Kidney (tissue), 22 donors: ENCODE measurements around the gene RDH12. TPM values are rescaled to one million over a fixed set of nuclear protein-coding genes. Genes with fewer than 3 reads are reported as not detected.
"Not testable (repeated sequence)": the region's sequence is repeated elsewhere in the genome, so short reads cannot be mapped to it uniquely, and the experiment has no call there.

Experiments used
- DNase-seq, 5 donors: peaks; one replicate each; pipeline ENCODE4 v3.0.0-alpha.2; 2013 to 2020
- FAIRE-seq: peaks from 2 replicates; lab custom pipeline; 2012; peaks lifted over from hg19 to GRCh38; lab: Jason Lieb, UNC
- H3K27ac ChIP-seq, 2 donors: one replicate each; pipeline ENCODE4 v1.7.0; 2013; ENCODE audit warnings: low read depth in 2 of 2, low read length in 2 of 2, inconsistent platforms in 1 of 2
- H3K27me3 ChIP-seq: one replicate; pipeline ENCODE4 v1.7.1; 2013; ENCODE audit warnings: low read length, inconsistent platforms; ENCODE audit not compliant: control insufficient read depth, insufficient read depth
- H3K36me3 ChIP-seq, 3 donors: one replicate each; pipeline versions ENCODE4 v1.7.0 to v1.7.1; 2013; ENCODE audit warnings: low read length in 3 of 3, control low read depth in 1 of 3, inconsistent platforms in 1 of 3; ENCODE audit not compliant: insufficient read depth in 3 of 3, control insufficient read depth in 2 of 3
- H3K4me1 ChIP-seq, 3 donors: one replicate each; pipeline versions ENCODE4 v1.7.0 to v1.7.1; 2013; ENCODE audit warnings: low read length in 3 of 3, inconsistent platforms in 1 of 3, low read depth in 1 of 3; ENCODE audit not compliant: control insufficient read depth in 2 of 3, insufficient read depth in 2 of 3
- H3K4me3 ChIP-seq, 3 donors: one replicate each; pipeline versions ENCODE4 v1.7.0 to v1.8.1; 2013; ENCODE audit warnings: low read length in 3 of 3, control low read depth in 1 of 3, inconsistent platforms in 1 of 3
- H3K9ac ChIP-seq, 3 donors: one replicate each; pipeline versions ENCODE4 v1.7.0 to v1.7.1; 2013; ENCODE audit warnings: low read length in 3 of 3, control low read depth in 1 of 3, inconsistent platforms in 1 of 3
- H3K9me3 ChIP-seq, 3 donors: one replicate each; pipeline versions ENCODE4 v1.7.0 to v1.7.1; 2013; ENCODE audit warnings: low read length in 3 of 3, control low read depth in 1 of 3, inconsistent platforms in 1 of 3; ENCODE audit not compliant: control insufficient read depth in 2 of 3, insufficient read depth in 1 of 3
- intact Hi-C: fragments of 100-400 bp; cut with DNase I; formaldehyde crosslinking; loops from one replicate; pipeline ENCODE4 v1.11.1; 2022
- long read RNA-seq, 10 donors: library from polyadenylated mRNA in 1 of 10; unstranded in 1 of 10; transcript quantifications; one replicate each; pipeline ENCODE4 v2.0.0 and lab custom pipeline, GENCODE V29; 2021 to 2026
- polyA plus RNA-seq: library from polyadenylated mRNA; stranded (reverse); fragments of 350-450 nt; fragmentation: Illumina TruSeq; extraction: RNeasy Lipid Tissue Mini Kit (QIAGEN cat#74804); gene quantifications from one replicate; pipeline ENCODE4 v1.2.3, GENCODE V29; 2014; ENCODE audit warnings: low read depth, low replicate concordance; ENCODE audit not compliant: insufficient read depth
- total RNA-seq: library from RNA; stranded (reverse); fragmentation: NEBNext Ultra II Directional; extraction: Animal tissue kit (Norgen Biotek cat#: 25700); gene quantifications from one replicate; pipeline ENCODE4 v1.2.1, GENCODE V29; 2021
- TF ChIP-seq, protein P1 (sequence below): IDR thresholded peaks from 3 replicates; pipeline ENCODE4 v1.5.1; 2012; ENCODE audit warnings: mild to moderate bottlenecking, moderate library complexity, borderline replicate concordance; ENCODE audit not compliant: insufficient read depth; ENCODE audit errors: extremely low read depth
- donor health status: control.
- donor health status: control.
- donor health status: control.
- donor health status: control.
- donor health status: control.
- donor health status: DM: yes; HTN: yes; CAD: no.
- donor health status: Normal renal cell carcinoma (clear cell type).

RDH12 gene
- 0.22 TPM for total RNA-seq
- 10.0 TPM for polyA plus RNA-seq
- long read RNA-seq, donor 1: 0 reads
- long read RNA-seq, donor 2: 0 reads
- long read RNA-seq, donor 3: 0 reads
- long read RNA-seq, donor 4: 0 reads
- long read RNA-seq, donor 5: 0 reads
- long read RNA-seq, donor 6: 0 reads
- long read RNA-seq, donor 7: 0 reads
- long read RNA-seq, donor 8: 0 reads
- long read RNA-seq, donor 9: 0 reads
- long read RNA-seq, donor 10: 0 reads

DNA sequence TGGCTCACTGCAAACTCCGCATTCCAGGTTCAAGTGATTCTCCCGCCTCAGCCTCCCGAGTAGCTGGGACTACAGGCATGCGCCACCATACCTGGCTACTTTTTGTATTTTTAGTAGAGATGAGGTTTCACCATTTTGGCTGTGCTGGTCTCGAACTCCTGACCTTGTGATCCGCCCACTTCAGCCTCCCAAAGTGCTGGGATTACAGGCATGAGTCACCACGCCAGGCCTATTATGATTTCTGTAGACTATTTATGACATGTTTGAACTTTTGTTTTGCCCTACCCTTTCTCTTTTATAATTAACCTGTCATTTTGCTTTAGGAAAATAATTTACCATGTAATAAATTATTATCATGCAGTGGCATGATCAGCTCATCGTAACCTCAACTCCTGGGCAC lies at the start of gene RDH12:
Gene RDH12, plus strand, starts transcription at position 395 of the 400 bp plus-strand sequence. CDS start 20,757 bp downstream, outside the sequence.
- not testable (repeated sequence) for H3K36me3 ChIP-seq, H3K4me3 ChIP-seq, H3K9ac ChIP-seq, H3K9me3 ChIP-seq, H3K4me1 ChIP-seq, DNase-seq, FAIRE-seq, H3K27ac ChIP-seq, H3K27me3 ChIP-seq
- intact Hi-C loops: loop anchor here (10.0 kb wide), 1 partner anchor 117 kb away; no protein-coding TSS in a partner anchor

- Histone ChIP-seq H3K27ac (no peak overlapping the region), H3K36me3 (peaks cover 9 to 70% (median 41%) of the 10 kb centered on the region in 3 donors), H3K27me3 (no peaks in the 10 kb centered on the region), H3K9me3 (no peaks in the 10 kb centered on the region), H3K4me3 (no peak overlapping the region), H3K9ac (no peak overlapping the region), H3K4me1 (peaks cover 0 to 7% (median 2%) of the 10 kb centered on the region in 3 donors)
- FAIRE-seq: no peak
- intact Hi-C loops: no loop called here
- TF ChIP-seq, protein P1, sequence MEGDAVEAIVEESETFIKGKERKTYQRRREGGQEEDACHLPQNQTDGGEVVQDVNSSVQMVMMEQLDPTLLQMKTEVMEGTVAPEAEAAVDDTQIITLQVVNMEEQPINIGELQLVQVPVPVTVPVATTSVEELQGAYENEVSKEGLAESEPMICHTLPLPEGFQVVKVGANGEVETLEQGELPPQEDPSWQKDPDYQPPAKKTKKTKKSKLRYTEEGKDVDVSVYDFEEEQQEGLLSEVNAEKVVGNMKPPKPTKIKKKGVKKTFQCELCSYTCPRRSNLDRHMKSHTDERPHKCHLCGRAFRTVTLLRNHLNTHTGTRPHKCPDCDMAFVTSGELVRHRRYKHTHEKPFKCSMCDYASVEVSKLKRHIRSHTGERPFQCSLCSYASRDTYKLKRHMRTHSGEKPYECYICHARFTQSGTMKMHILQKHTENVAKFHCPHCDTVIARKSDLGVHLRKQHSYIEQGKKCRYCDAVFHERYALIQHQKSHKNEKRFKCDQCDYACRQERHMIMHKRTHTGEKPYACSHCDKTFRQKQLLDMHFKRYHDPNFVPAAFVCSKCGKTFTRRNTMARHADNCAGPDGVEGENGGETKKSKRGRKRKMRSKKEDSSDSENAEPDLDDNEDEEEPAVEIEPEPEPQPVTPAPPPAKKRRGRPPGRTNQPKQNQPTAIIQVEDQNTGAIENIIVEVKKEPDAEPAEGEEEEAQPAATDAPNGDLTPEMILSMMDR: no peak
- no peak for DNase-seq
Measured at GRCh38 chr14:67652189-67652588, 49.5 kb upstream of the RDH12 start.

DNA sequence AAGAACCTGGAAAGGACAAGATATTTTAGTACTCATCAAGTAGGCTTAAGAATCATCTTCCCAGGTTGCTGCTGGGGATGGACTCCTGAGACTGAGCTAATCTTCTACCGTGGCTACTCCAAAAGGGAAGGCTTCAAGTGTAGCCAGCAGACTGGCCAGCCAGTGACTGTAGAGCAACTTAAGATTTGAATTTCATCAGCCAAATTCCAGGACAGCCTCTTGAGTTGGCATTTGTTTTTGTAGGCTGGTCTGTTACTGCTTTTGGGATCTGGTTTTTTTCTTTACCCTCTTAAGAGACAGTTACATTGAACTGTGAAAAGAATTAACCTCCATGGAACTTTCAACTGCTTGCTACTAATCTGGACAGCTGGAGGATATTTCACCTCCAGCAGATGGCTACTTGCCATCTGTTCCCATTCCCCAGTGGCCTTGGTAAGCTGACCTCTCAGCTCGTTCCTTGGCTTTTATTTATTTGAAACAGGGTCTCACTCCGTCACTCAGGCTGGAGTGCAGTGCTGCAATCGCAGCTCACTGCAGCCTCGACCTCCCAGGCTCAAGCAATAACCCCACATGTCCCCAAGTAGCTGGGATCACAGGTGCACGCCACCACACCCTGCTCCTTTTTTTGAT lies 47.9 kb upstream of the RDH12 start:
- FAIRE-seq: no peak
- Histone ChIP-seq H3K4me3 (no peak overlapping the region), H3K9me3 (no peaks in the 10 kb centered on the region), H3K36me3 (peaks cover 9 to 72% (median 41%) of the 10 kb centered on the region in 3 donors), H3K4me1 (peaks cover 0 to 6% (median 2%) of the 10 kb centered on the region in 3 donors), H3K27ac (no peak overlapping the region), H3K27me3 (no peaks in the 10 kb centered on the region), H3K9ac (no peak overlapping the region)
- no peak for DNase-seq
- intact Hi-C loops: no loop called here
- TF ChIP-seq, protein P1: no peak

DNA sequence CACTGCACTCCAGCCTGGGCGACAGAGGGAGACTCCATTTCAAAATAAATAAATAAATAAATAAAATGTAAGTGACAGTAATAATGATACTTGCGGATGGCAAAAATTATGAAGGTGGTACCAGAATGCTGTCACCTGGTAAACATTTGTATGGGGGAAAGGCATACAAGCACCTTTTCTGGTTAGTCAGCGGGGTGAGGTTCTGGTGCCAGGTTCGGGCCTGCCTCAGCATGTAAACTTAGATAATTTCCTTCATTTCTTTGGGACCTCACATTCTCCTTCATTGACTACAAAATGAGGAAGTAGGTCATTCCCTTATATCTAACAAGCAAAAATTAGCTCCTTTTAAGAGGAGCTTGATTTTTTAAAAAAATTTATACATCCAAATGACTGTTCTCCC lies 38.1 kb upstream of the RDH12 start:
- no peak for DNase-seq

More for the DNA sequence above, 38.1 kb upstream of the RDH12 start:
- Histone ChIP-seq H3K4me1 (peaks cover 0 to 6% (median 0%) of the 10 kb centered on the region in 3 donors), H3K27ac (no peak overlapping the region), H3K36me3 (peaks cover 0 to 12% (median 5%) of the 10 kb centered on the region in 3 donors), H3K27me3 (no peaks in the 10 kb centered on the region), H3K9me3 (no peaks in the 10 kb centered on the region), H3K9ac (no peak overlapping the region), H3K4me3 (no peak overlapping the region)
- intact Hi-C loops: loop anchor here (10.0 kb wide), 1 partner anchor 49 kb away; the partner anchor contains the start of gene ARG2
- TF ChIP-seq, protein P1: no peak
- no peak for FAIRE-seq
